HG03442 (cell line): Measurements from ENCODE around the gene LCMT1.
"Not testable (repeated sequence)": the region's sequence is repeated elsewhere in the genome, so short reads cannot be mapped to it uniquely, and the experiment has no call there.

Experiments
- ATAC-seq: cut with Tn5 transposase; IDR thresholded peaks from one replicate; pipeline ENCODE4 v1.9.1; 2021; ENCODE audit warnings: mild to moderate bottlenecking, moderate library complexity; ENCODE audit not compliant: unreplicated experiment

LCMT1 gene

DNA sequence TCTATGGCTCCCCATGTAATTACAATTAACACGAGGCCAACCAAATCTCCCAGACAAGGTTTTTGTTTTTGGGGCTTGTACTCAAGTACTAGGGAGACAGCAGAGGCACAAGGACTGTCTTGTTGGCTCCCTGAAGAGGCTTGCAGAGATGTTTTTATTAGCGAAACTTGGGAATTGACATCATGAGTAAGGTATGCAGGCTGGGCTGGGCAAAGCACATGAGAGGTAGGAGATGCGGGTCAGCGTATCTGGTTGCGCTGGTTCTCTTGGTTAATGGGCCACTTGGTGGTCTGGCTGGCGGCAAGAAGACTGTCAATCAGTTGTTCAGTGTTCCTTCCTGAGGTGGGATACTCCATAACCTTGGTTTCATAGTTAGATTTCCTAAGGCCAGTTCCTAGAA, 28.9 kb downstream of the LCMT1 start:
- no peak for ATAC-seq

DNA sequence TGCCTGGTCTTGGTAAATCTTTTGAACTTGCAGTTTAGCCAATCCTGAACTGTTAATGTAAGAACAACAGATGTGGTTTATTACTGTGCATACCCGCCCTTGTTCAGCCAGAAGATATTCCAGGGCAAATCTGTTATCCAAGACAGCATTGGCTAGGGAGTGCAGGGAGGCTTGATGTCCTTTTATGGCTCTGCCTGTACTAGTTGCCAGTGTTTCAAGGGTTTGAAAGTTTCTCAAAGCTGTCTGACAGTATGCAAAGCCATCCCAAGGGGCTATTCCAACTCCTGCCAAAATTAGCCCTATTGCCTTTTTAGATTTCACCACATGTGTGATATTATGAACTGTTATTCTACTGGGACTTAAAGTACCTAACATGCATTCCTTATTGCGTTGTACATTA, 30.1 kb downstream of the LCMT1 start:
- no peak for ATAC-seq

DNA sequence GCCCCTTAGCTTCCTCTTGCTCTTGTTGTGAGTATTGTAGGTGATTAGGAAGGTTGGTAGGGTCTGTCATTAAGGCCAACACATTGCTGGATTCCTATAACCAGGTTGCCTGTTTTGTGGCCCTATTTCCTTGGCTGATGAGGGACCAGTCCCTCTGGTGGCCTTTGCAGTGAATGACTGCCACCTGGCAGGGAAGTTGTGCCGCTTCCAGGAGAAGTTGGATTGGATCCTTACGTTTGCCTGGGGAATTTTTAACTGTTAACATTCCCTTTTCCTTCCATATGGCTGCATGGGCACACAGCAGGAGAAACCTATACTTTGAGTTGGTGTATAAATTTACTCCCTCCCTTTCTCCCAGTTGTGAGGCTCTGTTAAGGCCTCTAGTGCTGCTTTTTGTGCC, 32.4 kb downstream of the LCMT1 start:
- no peak for ATAC-seq

DNA sequence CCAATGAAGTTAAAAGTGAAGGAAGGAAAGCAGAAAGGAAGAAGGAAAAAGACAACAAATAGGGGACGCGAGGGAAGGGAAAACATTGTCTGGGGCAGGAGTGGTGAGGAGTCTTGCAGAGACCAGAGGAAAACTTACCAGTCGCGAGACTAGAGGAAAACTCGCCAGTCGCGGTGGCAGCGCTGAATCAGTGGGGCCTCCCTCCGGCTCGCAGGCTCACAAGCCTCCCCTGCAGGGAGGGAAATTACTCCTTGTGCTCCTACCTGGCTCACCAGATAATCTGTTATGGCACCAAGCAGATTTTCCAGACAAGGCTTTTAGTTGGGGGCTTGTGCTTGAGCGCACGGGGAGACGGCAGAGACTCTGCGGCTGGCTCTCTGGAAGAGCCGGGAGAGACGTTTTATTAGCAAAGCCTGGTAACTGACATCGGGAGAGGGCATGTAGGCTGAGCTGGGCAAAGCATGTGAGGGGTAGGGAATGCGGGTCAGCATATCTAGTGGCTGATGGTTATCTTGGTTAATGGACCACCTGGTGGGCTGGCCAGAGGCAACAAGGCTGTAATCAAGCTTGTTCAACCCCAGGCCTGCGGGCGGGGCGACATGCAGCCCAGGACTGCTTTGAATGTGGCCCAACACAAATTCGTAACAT, 37.1 kb downstream of the LCMT1 start:
- no peak for ATAC-seq

DNA sequence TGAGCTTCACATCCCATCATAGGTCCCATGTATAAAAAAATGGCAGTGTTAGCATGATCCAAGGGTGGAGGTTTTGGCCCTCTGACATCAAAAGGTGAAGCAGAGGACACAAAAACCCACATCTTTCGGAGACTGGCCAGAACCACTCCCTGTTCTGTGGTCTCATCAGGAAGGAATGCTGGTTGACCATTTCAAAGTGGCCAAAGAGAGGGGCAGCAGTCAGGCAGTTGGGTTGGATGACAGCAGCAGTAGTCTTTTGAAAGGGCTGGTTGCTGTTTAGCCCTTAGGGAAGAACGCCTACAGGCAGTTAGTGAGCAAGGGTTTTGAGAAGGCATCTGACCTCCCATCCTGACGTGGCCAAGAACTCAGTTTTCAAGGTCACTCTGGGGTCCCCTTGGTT, 40.5 kb downstream of the LCMT1 start:
- ATAC-seq: no peak

DNA sequence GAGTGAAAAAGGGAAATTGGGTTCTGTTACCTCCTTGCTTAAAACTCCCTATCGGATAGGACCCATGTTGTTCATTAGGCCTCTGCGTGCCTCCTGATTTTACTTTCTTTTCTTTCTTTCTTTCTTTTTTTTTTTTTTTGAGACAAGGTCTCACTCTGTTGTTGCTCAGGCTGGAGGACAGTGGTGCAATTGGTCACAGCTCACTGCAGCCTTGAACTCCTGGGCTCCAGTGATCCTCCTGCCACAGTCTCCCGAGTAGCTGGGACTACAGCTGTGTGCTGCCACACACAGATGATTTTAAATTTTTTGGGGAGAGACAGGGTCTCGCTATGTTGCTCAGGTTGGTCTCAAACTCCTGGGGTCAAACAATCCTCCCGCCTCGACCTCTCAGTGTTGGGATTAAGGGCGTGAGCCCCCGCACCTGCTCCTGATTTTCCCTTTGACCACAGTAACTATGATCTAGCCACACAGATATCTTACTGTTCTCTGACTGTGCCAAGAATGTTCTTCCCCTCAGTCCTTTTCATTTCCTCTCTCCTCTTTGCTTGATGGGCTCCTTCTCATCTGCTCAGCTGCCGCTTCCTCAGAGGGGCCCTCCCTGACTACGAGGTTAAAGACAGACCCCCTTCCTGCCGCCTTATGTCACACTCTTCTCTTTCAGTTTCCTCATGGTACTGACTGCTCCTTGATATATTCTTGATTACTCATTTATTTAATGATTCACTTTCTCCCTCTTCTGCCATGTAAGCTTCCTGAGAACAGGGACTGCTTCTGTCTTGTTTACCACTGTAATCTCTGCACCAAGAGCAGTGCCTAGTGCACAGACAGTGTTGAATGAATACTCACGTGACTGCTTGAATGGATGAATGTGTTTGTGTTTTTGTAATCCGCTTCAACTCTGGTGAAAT, 44.3 kb downstream of the LCMT1 start:
- ATAC-seq: no peak

DNA sequence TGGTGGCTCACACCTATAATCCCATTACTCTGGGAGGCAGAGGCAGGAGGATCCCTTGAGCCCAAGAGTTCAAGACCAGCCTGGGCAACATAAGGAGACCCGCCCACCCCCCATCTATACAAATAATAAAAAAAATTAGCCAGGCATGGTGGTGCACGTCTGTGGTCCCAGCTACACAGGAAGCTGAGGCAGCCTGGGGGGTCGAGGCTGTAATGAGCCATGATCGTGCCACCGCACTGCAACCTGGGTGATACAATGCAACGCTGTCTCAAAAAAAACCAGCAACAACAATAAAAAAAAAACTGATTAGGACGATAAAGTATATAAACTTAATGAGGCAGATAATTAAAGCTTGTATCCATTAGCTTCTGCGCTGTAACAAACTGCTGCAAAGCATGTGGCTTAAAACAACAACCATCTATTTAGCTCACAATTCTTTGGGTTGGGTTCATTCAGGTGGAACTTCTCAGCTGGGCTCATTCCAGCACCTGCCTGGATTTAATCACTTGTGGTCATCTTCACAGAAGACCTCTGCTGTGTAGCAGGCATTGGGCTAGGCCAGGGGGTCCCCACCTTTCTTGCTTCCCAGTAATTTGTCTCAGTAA, 45.8 kb downstream of the LCMT1 start:
- ATAC-seq: no peak

DNA sequence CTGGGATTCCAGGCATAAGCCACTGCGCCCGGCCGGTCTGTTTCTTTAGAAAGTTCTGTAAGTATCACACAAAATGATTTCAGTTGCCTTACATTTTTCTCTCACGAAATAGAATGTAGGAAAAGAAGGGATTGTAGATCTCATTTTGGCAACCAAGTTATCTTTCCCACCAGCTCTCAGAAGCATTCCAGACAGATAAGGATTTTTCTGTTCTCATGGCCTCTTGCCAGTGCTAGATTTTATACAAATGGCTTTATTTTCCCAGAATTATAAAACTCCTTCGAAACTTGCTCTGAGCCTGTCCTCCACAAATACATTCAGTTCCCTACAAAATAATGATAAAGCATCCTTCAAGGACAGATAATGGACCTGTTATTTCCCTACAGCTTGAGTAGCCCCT, 46.9 kb downstream of the LCMT1 start:
- ATAC-seq: no peak

DNA sequence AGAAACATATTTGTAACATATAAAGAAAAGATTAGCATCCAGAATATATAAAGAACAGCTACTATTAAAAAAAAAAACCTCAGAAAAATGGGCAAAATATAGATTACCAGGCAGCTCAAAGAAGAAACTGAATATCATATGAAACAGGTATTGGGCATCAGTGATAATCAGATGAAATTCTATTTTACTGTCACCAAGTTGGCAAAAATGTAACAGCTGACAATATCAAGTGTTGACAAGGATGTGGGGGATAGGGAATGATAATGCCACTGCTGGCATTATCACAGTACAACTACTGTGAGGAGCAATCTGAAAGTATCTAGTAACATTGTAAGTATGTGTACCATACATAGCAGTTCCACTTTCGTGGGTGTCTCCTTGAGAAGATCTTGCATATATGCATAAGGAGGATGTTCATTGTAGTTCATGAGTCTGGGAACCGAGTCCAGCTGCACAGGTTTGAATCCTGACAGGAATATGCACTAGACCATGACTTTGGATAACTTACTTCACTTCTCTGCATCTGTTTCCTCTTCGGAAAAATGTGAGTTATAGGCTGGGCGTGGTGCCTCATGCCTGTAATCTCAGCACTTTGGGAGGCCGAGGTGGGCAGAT, 50.3 kb downstream of the LCMT1 start:
- no peak for ATAC-seq

DNA sequence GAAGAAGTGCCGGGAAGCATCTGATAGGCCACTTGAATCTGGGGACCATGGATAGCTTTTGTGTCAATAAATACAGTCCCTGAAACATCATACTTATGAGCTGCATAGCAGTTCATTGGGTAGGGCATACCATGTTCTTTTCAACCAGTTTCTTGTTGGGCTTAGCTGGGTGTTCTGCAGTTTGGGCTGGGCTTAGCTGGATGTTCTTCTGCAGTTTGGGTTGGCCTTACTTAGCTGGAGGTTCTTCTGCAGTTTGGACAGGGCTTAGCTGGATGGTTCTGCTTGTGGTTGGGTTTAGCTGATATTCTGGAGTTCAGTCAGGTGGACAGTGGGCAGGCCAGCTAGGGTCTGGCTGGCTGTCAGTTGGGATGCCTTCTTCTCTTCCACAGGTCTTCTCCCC, 52.1 kb downstream of the LCMT1 start:
- no peak for ATAC-seq

DNA sequence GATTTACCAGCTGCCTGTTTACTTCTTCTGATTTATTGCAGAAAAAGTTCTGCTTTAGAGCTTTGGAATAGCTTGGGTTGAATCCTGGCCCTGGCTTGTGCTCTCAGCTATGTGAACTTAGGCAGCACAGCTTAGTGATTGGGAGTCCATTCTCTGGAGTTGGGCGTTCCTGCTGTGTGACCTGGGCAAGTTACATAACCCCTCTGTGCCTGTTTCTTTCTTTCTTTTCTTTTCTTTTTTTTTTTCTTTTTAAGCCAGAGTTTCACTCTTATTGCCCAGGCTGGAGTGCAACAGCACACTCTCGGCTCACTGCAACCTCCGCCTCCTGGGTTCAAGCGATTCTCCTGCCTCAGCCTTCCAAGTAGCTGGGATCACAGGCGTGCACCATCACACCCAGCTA, 53.7 kb downstream of the LCMT1 start:
- no peak for ATAC-seq

DNA sequence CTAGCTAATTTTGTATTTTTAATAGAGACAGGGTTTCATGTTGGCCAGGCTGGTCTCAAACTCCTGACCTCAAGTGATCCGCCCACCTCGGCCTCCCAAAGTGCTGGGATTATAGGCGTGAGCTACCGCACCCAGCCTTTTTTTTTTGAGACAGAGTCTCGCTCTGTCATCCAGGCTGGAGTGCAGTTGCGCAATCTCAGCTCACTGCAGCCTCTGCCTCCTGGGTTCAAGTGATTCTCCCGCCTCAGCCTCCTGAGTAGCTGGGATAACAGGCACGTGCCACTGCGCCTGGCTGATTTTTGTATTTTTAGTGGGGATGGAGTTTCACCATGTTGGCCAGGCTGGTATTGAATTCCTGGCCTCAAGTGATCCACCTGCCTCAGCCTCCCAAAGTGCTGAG, 56.4 kb downstream of the LCMT1 start:
- not testable (repeated sequence) for ATAC-seq

DNA sequence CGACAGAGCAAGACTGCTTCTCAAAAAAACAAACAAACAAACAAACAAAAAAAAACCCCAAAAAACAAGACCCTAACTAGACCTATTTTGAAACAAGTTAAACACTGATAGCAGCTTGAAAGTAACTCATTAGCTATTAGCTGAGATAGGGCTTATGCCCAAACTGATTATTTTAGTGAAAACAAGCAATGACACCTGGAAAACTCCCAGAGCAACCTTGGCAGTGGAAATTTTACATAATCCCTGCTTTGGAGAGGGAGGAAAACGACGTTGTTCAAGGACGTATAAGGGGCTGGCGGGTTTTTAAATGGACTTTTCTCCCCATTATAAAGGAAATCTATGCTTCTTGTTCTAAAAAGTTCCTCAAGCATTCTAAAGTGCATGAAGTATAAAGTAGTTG, 59.8 kb downstream of the LCMT1 start:
- ATAC-seq: no peak

DNA sequence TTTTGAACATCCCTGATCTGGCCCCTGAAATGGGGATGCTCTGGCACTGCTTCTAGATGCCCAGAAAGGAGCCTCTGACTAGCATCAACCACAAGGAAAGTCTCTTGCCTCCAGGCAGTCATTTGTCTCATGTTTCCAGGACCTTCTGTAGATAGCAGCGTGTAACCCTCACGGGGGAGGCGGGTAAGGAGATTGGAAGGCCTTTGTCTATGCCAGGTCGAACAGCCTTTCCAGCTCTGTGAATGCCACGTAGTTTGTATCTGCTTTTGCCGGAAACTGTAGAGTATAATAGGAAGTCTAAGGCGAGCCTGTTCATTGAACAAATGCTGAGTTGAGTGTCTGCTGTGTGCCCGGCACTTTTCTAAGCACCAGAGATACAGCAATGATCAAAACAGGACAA, 61.3 kb downstream of the LCMT1 start:
- ATAC-seq: no peak

DNA sequence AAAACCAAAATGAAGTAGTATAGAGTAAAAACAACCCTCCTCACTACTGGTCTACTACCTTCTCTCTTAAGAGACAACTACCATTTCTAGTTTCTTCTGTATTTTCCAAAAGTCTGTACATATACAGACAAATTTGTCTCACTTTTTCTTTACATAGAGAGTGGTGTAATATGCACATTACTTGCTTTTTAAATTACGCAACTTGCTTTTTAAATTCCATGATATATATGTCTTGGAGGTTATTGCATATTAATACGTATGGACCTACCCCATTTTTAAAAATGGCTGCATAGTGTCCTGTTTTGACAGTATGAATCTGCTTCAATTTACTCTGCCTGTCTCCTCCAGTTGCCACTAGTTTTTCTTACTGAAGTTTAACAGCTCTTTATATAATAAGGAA, 62.7 kb downstream of the LCMT1 start:
- ATAC-seq: no peak

DNA sequence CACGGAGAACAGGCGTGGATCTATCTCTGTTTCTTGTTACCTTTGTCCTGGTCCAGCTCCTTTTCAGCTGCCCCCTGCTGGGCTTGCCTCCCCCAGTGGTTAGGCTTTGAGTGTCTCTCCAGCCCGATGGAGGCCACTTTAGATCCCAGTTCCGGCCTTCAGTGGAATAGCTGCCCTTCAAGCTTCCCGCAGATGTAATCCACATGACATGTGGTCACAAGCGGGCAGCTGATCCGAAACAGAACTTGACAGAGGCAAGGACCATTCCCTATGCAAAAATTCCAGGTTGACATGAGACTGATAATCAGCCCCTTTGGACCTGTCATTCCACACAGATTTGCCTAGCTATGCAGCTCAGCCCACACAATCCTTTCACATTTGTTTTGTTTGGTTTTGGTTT, 64.6 kb downstream of the LCMT1 start:
- no peak for ATAC-seq

DNA sequence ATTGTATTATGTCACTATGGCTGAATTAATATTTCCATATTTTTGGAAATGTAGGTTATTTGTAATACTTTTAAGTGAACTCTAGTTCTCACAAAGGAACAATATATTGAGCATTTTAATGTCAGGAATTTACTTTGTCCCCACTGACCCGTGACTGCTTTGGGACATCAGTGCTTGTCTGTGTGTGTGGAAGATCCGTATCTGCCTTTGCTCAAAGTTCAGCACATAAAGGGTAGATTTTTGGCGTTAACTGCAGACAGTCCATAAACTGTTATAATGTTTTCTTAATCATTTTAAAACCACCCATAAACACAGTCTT, 65.9 kb downstream of the LCMT1 start:
- no peak for ATAC-seq

DNA sequence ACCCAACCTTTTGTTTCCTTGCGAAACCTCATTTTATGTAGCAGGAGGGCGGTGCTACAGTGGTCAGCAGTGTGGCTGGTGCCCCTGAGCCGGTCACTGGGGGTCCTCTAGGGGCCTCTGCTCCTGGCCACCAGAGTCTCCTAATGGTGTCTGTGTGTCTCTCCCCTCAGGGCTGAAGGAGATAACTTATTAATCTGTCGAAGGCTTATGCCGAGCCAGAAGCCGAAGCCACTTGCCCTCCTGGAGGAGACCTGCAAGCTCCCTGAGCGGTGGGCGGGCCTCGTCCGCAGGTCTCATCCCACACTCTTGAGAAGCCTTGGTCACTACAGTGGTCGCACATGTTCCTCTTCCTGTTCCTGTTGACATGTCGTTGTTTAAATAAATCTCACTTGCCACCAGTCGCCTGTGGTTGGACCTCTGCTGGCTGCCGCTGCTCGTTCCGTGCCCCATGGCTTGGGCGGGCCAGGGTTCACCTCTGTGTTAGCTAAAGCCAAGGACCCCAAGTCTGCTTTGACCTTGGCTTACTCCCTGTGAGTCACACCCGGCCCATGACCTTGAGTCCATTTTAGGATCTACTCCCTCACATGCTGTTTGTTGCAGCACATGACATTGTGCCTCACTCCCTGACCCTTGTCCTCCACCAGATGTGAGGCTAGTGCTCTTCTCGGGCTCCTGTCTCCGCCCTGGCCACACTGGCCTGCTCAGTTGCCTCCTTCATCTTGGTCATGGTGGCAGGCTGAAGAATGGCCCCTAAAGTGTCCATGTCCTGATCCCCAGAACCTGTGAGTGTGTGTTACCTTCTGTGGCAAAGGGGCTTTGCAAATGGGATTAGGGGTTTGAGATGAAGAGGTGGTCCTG, 66.5 kb downstream of the LCMT1 start:
- no peak for ATAC-seq

DNA sequence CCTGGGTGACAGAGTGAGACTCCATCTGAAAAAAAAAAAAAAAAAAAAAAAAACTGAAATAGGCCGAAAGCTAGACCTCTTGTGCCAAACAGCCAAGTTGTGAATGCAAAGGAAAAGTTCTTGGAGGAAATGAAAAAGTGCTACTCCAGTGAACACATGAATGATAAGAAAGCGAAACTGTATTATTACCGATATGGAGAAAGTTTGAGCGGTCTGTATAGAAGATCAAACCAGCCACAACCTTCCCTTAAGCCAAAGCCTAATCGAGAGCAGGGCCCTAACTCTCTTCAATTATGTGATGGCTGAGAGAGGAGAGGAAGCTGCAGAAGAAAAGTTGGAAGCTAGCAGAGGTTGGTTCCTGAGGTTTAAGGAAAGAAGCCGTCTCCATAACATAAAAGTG, 69.7 kb downstream of the LCMT1 start:
- ATAC-seq: not testable (repeated sequence)

DNA sequence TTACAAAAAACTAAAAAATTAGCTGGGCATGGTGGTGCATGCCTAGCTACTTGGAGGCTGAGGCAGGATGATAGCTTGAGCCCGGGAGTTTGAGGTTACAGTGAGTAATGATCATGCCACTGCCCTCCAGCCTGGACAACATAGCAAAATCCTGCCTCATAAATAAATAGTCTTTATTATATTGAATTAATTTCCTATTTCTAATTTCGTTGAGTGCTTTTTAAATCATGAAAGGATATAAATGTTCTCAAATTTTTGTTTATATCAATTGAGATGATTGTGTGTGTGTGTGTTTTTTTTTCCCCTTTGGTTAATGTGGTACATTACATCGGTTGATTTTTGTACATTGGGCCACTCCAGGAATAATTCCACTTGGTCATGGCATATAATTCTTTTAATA, 73.2 kb downstream of the LCMT1 start:
- ATAC-seq: no peak

DNA sequence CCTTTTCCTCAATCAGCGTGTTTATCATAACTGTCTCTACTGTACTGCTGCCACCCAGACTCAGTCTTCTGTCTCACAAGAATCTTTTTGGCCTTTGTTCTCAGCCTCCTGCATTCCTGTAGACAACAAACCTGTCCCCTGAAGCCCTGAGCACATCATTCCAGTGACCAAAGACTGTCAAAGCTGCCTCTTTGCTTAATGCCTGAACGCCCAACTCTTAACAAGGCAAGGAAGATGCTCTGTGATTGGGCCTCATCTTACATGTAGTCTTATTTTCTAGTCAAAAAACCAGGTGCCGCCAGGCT, 75.9 kb downstream of the LCMT1 start:
- ATAC-seq: no peak
